ENCODE data around the gene HVCN1.

GRCh38 chr12:110647631-110648040 lies 41.3 kb downstream of the HVCN1 start:
- TF ChIP-seq EGR1 (IDR thresholded peaks at IDR 0.05) = no peak
- TF ChIP-seq ZBTB7A (IDR thresholded peaks at IDR 0.05; ENCODE audit: low read depth) = no peak

All from Ishikawa (cell line).